GM21381 (cell line): Measurements from ENCODE around the gene PLEKHG5.

Experiments used
- ATAC-seq: cut with Tn5 transposase; IDR thresholded peaks from one replicate; pipeline ENCODE4 v1.9.1; 2021; ENCODE audit warnings: mild to moderate bottlenecking, moderate library complexity; ENCODE audit not compliant: unreplicated experiment

The PLEKHG5 gene

DNA sequence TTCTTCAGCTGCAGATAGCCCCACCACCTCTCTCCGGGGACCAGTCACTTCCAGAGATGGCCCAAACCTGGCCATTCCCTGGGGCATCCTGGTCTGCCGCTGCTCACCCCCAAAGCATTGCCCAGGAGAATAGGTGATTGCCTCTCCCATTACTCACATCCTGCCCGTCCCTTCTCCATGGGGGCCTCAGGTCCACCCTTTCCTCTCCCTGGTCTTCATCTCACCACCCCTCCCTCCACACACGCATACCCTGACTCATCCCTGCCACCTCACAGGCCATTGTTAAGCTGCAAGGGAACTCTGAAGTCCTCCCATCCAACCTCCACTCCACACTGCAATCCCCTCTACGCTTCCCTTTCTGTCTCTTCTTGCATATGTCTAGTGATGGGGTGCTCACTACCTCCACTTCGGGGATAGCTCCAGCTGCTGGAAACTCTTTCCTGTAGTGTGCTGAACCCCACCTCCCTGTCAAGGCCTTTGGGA, at the start of gene PLEKHG5:
TSS of gene PLEKHG5 (minus strand) at position 188 of the 483 bp plus-strand sequence. CDS start 14,096 bp downstream, outside the sequence.
- ATAC-seq = no peak

GRCh38 chr1:6538956-6539355, 47.5 kb upstream of the PLEKHG5 start:
- no peak for ATAC-seq

DNA sequence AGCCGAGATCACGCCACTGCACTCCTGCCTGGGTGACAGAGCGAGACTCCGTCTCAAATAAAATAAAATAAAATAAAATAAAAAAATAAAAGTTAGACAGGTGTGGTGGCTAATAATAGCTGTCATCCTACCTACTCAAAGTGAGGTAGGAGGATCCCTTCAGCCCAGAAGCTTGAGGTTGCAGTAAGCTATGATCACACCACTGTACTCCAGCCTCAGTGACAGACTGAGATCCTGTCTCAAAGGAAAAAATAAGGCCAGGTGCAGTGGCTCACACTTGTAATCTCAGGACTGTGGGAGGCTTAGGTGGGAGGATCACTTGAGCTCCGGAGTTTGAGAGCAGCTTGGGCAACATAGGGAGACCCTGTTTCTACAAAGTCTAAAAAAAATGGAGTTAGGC, 44.8 kb upstream of the PLEKHG5 start:
- ATAC-seq = no peak

GRCh38 chr1:6535214-6535613, 43.7 kb upstream of the PLEKHG5 start:
- ATAC-seq = no peak

- no peak for ATAC-seq
Observed at GRCh38 chr1:6534248-6534822, 42.9 kb upstream of the PLEKHG5 start.

- no peak for ATAC-seq
Observed at GRCh38 chr1:6531996-6532395, 40.5 kb upstream of the PLEKHG5 start.

DNA sequence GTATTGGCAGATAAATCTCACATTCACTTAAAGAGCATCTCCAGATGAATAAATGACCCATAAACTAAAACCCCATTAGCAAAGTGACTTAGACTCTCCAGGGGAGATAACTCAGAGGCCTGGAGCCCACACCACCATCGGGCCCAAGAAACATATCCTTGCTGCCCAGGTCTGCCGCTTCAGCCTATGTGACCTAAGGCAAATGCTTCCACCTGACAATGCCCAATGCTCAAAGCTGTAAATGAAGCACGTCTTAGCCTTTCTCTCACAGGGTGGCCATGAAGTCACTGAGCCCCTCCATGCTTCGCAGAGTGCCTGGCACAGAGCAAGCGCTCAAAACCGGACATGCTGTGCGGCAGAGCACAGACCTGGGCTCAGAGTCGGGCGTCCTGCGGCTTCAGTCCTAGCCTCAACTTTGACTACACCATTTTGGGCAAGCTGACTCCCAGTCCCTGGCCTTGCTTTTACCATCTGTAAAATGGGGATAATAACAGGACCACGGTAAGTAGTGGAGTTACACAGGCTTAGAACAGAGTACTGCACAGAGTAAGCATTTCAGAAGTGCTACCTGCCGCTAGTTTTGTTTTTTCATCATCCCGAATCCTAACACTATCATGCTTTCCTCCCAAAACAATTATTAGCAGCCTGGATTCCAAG, 39.2 kb upstream of the PLEKHG5 start:
- no peak for ATAC-seq

- ATAC-seq = no peak
Observed at GRCh38 chr1:6528492-6528891, 37.0 kb upstream of the PLEKHG5 start.

GRCh38 chr1:6526316-6526715, 34.8 kb upstream of the PLEKHG5 start:
- ATAC-seq = no peak

GRCh38 chr1:6523566-6523965, 32.1 kb upstream of the PLEKHG5 start:
- ATAC-seq = no peak

GRCh38 chr1:6521536-6521935, 30.1 kb upstream of the PLEKHG5 start:
- no peak for ATAC-seq

DNA sequence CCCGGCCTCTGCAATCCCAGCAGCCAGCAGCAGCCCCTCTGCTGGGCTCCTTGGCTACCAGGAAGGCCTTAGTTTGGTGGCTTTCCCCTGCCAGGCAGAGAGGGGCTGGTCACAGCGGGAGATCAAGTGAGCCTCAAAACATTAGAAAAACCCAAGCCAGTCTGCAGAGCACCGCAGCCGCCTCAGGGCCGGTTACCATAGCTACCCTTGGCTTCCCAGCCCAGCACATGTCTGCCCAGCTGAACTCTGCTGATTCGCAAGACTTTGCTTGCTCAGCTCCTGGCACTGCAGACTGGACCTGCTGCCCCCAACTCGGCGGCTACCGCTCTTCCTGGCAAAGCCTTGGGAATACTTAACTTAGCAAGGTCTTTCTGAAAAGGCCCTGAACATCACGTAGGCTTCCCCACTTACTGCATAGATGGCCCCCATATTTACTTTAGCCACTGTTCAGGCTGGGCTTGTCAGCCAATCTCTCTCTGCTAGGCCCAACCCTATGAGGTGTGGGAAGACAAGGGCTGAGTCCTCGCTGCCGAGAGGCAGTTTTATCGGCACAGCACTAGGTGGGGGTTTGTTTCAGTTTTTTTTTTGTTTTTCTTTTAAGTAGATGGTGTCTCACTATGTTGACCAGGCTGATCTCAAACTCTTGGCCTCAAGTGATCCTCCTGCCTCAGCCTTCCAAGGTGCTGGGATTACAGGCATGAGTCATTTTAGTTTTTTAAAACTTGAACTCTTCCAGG, 28.6 kb upstream of the PLEKHG5 start:
- ATAC-seq = no peak

GRCh38 chr1:6519491-6519934, 28.0 kb upstream of the PLEKHG5 start:
- ATAC-seq = no peak

- ATAC-seq = no peak
Observed at GRCh38 chr1:6517435-6517851, 26.0 kb upstream of the PLEKHG5 start.

GRCh38 chr1:6515771-6516170, 24.3 kb upstream of the PLEKHG5 start:
- ATAC-seq = no peak

DNA sequence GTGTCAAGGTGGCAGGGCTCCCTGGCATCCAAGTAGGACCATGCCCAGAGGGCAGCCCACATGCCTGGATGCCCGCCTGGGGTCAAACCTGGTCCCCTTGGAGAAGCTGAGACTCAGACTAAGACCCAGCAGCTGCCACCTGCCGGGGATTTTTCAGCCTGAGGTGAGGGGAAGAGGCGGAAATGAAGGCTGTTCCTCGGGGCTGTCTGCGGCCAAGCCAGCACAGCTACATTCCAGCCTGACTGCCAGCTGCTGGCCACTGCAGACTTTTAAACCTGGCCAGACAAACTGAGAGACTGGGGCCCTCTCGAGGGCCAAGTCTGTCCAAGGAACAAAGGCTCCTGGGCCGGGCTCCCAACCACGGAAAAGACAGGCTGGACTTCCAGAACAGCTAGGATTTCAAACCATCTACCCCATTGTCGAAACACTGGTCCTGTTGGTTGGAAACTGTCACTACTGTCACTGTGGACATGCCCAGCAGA, 21.9 kb upstream of the PLEKHG5 start:
- no peak for ATAC-seq

DNA sequence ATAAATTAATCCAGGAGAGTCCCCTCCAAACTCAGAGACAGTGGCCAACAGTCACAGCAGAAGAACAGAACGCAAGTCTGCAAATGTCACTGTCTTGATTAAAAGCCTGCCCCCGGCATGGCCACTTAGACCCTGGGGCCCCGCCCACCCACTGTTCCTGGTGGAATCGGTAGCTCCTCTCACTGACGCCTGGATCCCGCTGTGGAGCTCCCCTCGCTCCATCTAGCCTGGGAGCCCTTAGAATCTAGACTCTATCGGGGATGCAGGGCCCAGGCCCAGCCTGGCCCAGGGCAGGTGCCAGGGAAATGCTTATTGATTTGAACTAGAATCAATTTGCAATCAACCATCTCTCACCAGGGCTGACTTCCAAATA, 21.4 kb upstream of the PLEKHG5 start:
- ATAC-seq = no peak

- ATAC-seq = no peak
Observed at GRCh38 chr1:6512245-6512907, 20.9 kb upstream of the PLEKHG5 start.

DNA sequence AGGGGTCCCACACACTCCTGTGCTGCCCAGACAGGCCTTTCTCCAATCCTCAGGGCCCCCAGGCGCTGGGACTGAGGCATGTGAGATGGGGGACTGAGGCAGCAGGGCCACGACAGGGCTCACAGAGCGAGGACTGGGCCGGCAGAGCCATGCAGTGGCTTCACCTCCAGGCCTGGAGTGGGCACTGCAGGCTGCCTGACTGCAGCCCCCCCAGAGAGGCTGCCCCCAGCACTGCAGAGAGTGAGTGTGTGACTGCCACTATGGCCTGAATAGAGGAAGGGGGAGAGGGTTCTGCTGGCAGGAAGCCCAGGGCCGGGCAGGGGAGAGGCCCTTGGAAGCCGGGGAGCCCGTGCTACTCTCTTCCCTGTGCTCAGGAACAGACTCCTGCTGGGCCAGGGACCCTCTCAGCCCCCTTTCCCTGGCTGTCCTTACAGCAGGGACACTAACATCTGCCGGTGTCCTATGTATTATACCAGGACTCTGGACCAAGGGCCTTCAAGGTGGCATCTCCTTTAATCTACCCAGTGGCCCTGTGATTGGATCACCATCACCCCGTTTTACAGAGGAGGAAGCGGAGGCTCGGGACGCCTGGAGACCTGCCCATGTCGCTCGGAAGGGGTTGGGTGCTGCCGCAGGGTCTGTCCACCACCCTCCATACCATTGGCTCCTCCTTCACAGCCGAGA, 20.2 kb upstream of the PLEKHG5 start:
- ATAC-seq = no peak

GRCh38 chr1:6511056-6511455, 19.6 kb upstream of the PLEKHG5 start:
- ATAC-seq = no peak

DNA sequence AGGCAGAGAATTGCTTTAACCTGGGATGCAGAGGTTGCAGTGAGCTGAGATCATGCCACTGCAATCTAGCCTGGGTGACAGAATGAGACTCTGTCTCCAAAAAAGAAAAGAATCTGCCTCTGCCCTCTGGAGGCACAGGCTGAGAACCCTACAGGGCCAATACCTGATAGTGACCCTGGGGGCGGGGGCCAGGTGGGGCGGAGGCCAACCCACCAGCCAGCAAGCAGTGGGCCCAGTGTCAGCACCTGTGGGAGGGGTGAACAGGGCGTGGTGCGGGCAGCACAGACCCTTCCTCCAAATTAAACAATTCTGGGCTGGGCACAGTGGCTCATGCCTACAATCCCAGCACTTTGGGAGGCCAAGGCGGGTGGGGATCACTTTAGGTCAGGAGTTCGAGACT, 19.0 kb upstream of the PLEKHG5 start:
- ATAC-seq = no peak
